Measurements from ENCODE around the gene PARG.
"Not testable (repeated sequence)": the region's sequence is repeated elsewhere in the genome, so short reads cannot be mapped to it uniquely, and the experiment has no call there.

DNA sequence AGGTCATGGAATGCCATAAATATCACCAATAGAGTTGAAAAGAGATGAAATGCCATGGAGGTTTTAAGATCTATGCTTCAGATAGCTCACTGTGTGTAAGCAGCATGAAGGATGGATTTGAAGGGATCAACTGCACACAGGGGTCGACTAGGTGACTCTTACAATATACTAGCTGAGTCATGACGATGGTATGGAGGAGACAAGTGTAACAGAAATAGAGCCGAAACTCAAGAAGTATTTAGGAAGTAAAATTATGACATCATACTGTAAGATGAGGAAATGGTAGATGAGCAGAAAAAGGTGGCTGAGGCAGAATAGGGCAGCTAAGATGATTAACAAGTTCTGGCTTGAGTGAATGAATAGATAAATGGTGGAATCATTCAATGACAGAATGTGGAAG lies 38.0 kb downstream of the PARG start:
- TF ChIP-seq, protein P1, sequence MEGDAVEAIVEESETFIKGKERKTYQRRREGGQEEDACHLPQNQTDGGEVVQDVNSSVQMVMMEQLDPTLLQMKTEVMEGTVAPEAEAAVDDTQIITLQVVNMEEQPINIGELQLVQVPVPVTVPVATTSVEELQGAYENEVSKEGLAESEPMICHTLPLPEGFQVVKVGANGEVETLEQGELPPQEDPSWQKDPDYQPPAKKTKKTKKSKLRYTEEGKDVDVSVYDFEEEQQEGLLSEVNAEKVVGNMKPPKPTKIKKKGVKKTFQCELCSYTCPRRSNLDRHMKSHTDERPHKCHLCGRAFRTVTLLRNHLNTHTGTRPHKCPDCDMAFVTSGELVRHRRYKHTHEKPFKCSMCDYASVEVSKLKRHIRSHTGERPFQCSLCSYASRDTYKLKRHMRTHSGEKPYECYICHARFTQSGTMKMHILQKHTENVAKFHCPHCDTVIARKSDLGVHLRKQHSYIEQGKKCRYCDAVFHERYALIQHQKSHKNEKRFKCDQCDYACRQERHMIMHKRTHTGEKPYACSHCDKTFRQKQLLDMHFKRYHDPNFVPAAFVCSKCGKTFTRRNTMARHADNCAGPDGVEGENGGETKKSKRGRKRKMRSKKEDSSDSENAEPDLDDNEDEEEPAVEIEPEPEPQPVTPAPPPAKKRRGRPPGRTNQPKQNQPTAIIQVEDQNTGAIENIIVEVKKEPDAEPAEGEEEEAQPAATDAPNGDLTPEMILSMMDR (IDR thresholded peaks at IDR 0.05; ENCODE audit: low read depth, low read length, missing input control): not testable (repeated sequence)
- not testable (repeated sequence) for TF ChIP-seq JUND (IDR thresholded peaks at IDR 0.05); EGR1 (IDR thresholded peaks at IDR 0.05; ENCODE audit: low read depth in 2 of 2); NR2F2 (IDR thresholded peaks at IDR 0.05); SP1 (IDR thresholded peaks at IDR 0.05)
